Activated T-helper 1 cell treated with Interleukin-2 at 50 U/mL for 16 hours (primary cell): ENCODE results near the gene PRTFDC1.
"Not testable (repeated sequence)": the region's sequence is repeated elsewhere in the genome, so short reads cannot be mapped to it uniquely, and the experiment has no call there.

Source experiments
- DNase-seq: peaks from one replicate; pipeline ENCODE4 v3.0.0-alpha.2; 2020; ENCODE audit warnings: low read depth

Gene PRTFDC1

GRCh38 chr10:24930427-24930826 is 22.0 kb downstream of the PRTFDC1 start:
- no peak for DNase-seq

GRCh38 chr10:24929904-24930303 is 22.5 kb downstream of the PRTFDC1 start:
- DNase-seq: no peak

GRCh38 chr10:24929056-24929544 is 23.3 kb downstream of the PRTFDC1 start:
- DNase-seq: no peak

- no peak for DNase-seq
Measured at GRCh38 chr10:24928163-24928562, 24.2 kb downstream of the PRTFDC1 start.

GRCh38 chr10:24926557-24926956 is 25.8 kb downstream of the PRTFDC1 start:
- DNase-seq: no peak

- DNase-seq: no peak
Measured at GRCh38 chr10:24925799-24926198, 26.6 kb downstream of the PRTFDC1 start.

GRCh38 chr10:24924483-24924882 is 27.9 kb downstream of the PRTFDC1 start:
- DNase-seq: not testable (repeated sequence)

GRCh38 chr10:24922222-24922868 is 30.1 kb downstream of the PRTFDC1 start:
- not testable (repeated sequence) for DNase-seq

GRCh38 chr10:24920907-24921881 is 31.2 kb downstream of the PRTFDC1 start:
- no peak for DNase-seq

- not testable (repeated sequence) for DNase-seq
Measured at GRCh38 chr10:24920192-24920591, 32.2 kb downstream of the PRTFDC1 start.

GRCh38 chr10:24919629-24920028 is 32.8 kb downstream of the PRTFDC1 start:
- DNase-seq: not testable (repeated sequence)

- no peak for DNase-seq
Measured at GRCh38 chr10:24917979-24918378, 34.4 kb downstream of the PRTFDC1 start.

GRCh38 chr10:24917493-24917892 is 34.9 kb downstream of the PRTFDC1 start:
- DNase-seq: no peak

GRCh38 chr10:24916365-24916764 is 36.0 kb downstream of the PRTFDC1 start:
- DNase-seq: no peak

- DNase-seq: no peak
Measured at GRCh38 chr10:24915304-24915703, 37.1 kb downstream of the PRTFDC1 start.

GRCh38 chr10:24914148-24914547 is 38.3 kb downstream of the PRTFDC1 start:
- no peak for DNase-seq

GRCh38 chr10:24912215-24912614 is 40.2 kb downstream of the PRTFDC1 start:
- DNase-seq: no peak

GRCh38 chr10:24911029-24911428 is 41.4 kb downstream of the PRTFDC1 start:
- no peak for DNase-seq

- DNase-seq: no peak
Measured at GRCh38 chr10:24910574-24910973, 41.8 kb downstream of the PRTFDC1 start.

GRCh38 chr10:24908793-24909423 is 43.5 kb downstream of the PRTFDC1 start:
- no peak for DNase-seq

- DNase-seq: no peak
Measured at GRCh38 chr10:24907956-24908355, 44.5 kb downstream of the PRTFDC1 start.

- DNase-seq: no peak
Measured at GRCh38 chr10:24906372-24906771, 46.0 kb downstream of the PRTFDC1 start.

- DNase-seq: no peak
Measured at GRCh38 chr10:24904824-24905223, 47.6 kb downstream of the PRTFDC1 start.
